ENCODE results near the gene EHBP1L1. TPM values are rescaled to one million over a fixed set of nuclear protein-coding genes. Genes with fewer than 3 reads are reported as not detected.

The EHBP1L1 gene
- polyA plus RNA-seq, 3 donors: 29.6 to 507 (median 42.6) TPM

DNA sequence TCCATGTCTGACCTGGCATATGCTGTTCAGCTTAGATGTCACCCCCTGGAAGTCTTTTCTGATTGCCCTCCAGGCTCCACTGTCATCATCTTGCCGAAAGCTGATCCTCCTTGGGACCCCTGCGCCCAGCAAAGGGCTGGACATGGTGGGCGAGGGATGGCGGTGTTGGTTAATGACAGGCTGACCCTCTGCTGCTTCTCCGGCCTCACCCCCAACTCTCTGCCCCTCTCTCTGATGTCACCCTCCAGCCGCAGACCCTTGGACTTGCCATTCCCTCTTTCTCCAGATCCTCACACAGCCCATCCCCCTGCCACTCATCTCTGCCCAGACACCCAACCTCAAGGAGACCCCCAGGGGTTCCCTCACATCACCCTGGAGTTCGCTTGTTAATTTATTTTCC lies 2.3 kb downstream of the EHBP1L1 start:
- H3K27ac Mint-ChIP-seq: peak overlapping the region; percentile 93 to 96 (median 94)
- peaks cover 0 to 2% (median 0%) of the 10 kb centered on the region in 3 donors for H3K27me3 Mint-ChIP-seq (ENCODE audit: low read depth in 3 of 3)
- H3K4me2 ChIP-seq (replicated peaks; ENCODE audit: extremely low read depth, low read length, poor library complexity, severe bottlenecking): peak overlapping the region; percentile 97
- H3K9ac ChIP-seq (ENCODE audit: insufficient read depth, low read length, poor library complexity, severe bottlenecking): peak overlapping the region; percentile 80
- H3K36me3 Mint-ChIP-seq: peaks cover 45 to 61% of the 10 kb centered on the region in 2 donors
- H3K9me3 Mint-ChIP-seq: peaks cover 0 to 2% (median 0%) of the 10 kb centered on the region in 7 donors
- H3K4me3 Mint-ChIP-seq: peak overlapping the region; percentile 90 to 95
- intact Hi-C loops (cut with micrococcal nuclease): loop anchor here (5.0 to 10.0 kb wide), 2 partner anchors 34 to 553 kb away; partner anchors contain the start of genes MAP3K11 (in 1 of the 2) and SNX15 (in 1 of the 2)
- H3K4me3 ChIP-seq (replicated peaks in 1 of 3; ENCODE audit: low read depth in 2 of 3, low read length in 3 of 3): peak overlapping the region; percentile 48 to 100 (median 98)
- H3K36me3 ChIP-seq (replicated peaks in 1 of 2; ENCODE audit: control insufficient read depth in 1 of 2, insufficient read depth in 2 of 2, low read length in 2 of 2): peaks cover 51 to 52% of the 10 kb centered on the region in 2 donors
- WGBS (ENCODE audit: insufficient coverage): 90% methylated on average over 6 of the region's 7 CpGs
- peak overlapping the region; percentile 82 to 93 for H3K27ac ChIP-seq (ENCODE audit: low read depth in 1 of 2, low read length in 2 of 2)
- H2AFZ ChIP-seq (ENCODE audit: insufficient read depth, low read depth, low read length, poor library complexity, severe bottlenecking): no peak overlapping the region
- H4K20me1 ChIP-seq (ENCODE audit: insufficient read depth, low read length): peaks cover 87% of the 10 kb centered on the region
- H3K9me3 ChIP-seq (replicated peaks in 1 of 2; ENCODE audit: control insufficient read depth in 1 of 2, insufficient read depth in 1 of 2, low read length in 2 of 2): no peaks in the 10 kb centered on the region
- H3K79me2 ChIP-seq (ENCODE audit: insufficient read depth, low read length): peaks cover 93% of the 10 kb centered on the region
- H3K4me1 Mint-ChIP-seq: peaks cover 52% of the 10 kb centered on the region
- H3K4me1 ChIP-seq (ENCODE audit: control insufficient read depth in 1 of 2, insufficient read depth in 2 of 2, low read length in 2 of 2): peaks cover 45 to 63% of the 10 kb centered on the region in 2 donors
- TF ChIP-seq, protein P1, sequence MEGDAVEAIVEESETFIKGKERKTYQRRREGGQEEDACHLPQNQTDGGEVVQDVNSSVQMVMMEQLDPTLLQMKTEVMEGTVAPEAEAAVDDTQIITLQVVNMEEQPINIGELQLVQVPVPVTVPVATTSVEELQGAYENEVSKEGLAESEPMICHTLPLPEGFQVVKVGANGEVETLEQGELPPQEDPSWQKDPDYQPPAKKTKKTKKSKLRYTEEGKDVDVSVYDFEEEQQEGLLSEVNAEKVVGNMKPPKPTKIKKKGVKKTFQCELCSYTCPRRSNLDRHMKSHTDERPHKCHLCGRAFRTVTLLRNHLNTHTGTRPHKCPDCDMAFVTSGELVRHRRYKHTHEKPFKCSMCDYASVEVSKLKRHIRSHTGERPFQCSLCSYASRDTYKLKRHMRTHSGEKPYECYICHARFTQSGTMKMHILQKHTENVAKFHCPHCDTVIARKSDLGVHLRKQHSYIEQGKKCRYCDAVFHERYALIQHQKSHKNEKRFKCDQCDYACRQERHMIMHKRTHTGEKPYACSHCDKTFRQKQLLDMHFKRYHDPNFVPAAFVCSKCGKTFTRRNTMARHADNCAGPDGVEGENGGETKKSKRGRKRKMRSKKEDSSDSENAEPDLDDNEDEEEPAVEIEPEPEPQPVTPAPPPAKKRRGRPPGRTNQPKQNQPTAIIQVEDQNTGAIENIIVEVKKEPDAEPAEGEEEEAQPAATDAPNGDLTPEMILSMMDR (IDR thresholded peaks at IDR 0.05): no peak
- no peak for DNase-seq
- no peaks in the 10 kb centered on the region for H3K27me3 ChIP-seq (ENCODE audit: control insufficient read depth in 2 of 2, insufficient read depth in 2 of 2, low read length in 2 of 2)

DNA sequence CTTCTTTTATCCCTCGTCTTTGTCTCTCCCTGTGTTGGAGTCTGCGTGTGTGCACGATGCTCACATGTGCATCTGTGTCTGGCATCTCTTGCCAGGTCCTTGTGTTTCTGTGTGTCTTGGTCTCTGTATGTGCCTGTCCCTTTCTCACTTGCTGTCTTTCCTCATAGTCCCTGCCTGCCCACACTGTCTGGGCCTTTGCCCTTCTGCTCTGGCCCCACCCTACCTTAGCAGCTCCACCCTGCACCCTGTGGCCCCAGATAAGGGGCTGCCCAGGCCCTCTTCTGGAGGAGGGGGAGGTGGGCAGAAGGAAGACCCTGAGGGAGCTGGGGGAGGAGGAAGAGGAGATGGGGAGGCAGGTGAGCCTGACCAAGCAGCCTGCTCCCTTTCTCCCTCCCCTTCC lies 2.8 kb downstream of the EHBP1L1 start:
- peaks cover 56 to 57% of the 10 kb centered on the region in 2 donors for H3K36me3 ChIP-seq (replicated peaks in 1 of 2; ENCODE audit: control insufficient read depth in 1 of 2, insufficient read depth in 2 of 2, low read length in 2 of 2)
- peaks cover 0 to 2% (median 0%) of the 10 kb centered on the region in 3 donors for H3K27me3 Mint-ChIP-seq (ENCODE audit: low read depth in 3 of 3)
- H3K9ac ChIP-seq (ENCODE audit: insufficient read depth, low read length, poor library complexity, severe bottlenecking): peak overlapping the region; percentile 80
- peaks cover 87% of the 10 kb centered on the region for H4K20me1 ChIP-seq (ENCODE audit: insufficient read depth, low read length)
- H3K27me3 ChIP-seq (ENCODE audit: control insufficient read depth in 2 of 2, insufficient read depth in 2 of 2, low read length in 2 of 2): no peaks in the 10 kb centered on the region
- no peaks in the 10 kb centered on the region for H3K9me3 ChIP-seq (replicated peaks in 1 of 2; ENCODE audit: control insufficient read depth in 1 of 2, insufficient read depth in 1 of 2, low read length in 2 of 2)
- no CpG with 5 or more reads among the region's 3 CpGs for WGBS (ENCODE audit: insufficient coverage)
- H3K27ac ChIP-seq (ENCODE audit: low read depth in 1 of 2, low read length in 2 of 2): peak overlapping the region; percentile 82 to 93
- peak overlapping the region; percentile 97 for H3K4me2 ChIP-seq (replicated peaks; ENCODE audit: extremely low read depth, low read length, poor library complexity, severe bottlenecking)
- H3K79me2 ChIP-seq (ENCODE audit: insufficient read depth, low read length): peaks cover 93% of the 10 kb centered on the region
- peak overlapping the region; percentile 93 to 96 (median 94) for H3K27ac Mint-ChIP-seq
- peaks cover 0 to 2% (median 0%) of the 10 kb centered on the region in 7 donors for H3K9me3 Mint-ChIP-seq
- TF ChIP-seq, protein P1 (IDR thresholded peaks at IDR 0.05): no peak
- H2AFZ ChIP-seq (ENCODE audit: insufficient read depth, low read depth, low read length, poor library complexity, severe bottlenecking): no peak overlapping the region
- H3K36me3 Mint-ChIP-seq: peaks cover 49 to 63% of the 10 kb centered on the region in 2 donors
- intact Hi-C loops (cut with micrococcal nuclease): loop anchor here (5.0 to 10.0 kb wide), 2 partner anchors 34 to 554 kb away; partner anchors contain the start of genes MAP3K11 (in 1 of the 2) and SNX15 (in 1 of the 2)
- DNase-seq: no peak
- peaks cover 50% of the 10 kb centered on the region for H3K4me1 Mint-ChIP-seq
- H3K4me3 Mint-ChIP-seq: peak overlapping the region; percentile 90 to 95
- H3K4me3 ChIP-seq (replicated peaks in 1 of 3; ENCODE audit: low read depth in 2 of 3, low read length in 3 of 3): peak overlapping the region in 2 of 3 experiments; percentile 98 to 100
- H3K4me1 ChIP-seq (ENCODE audit: control insufficient read depth in 1 of 2, insufficient read depth in 2 of 2, low read length in 2 of 2): peaks cover 40 to 63% of the 10 kb centered on the region in 2 donors
